ENCODE measurements around the gene SLC22A13. TPM values are rescaled to one million over a fixed set of nuclear protein-coding genes. Genes with fewer than 3 reads are reported as not detected.

The SLC22A13 gene
- total and polyA plus RNA-seq, 4 donors = 0.08 to 0.64 (median 0.20) TPM; not detected in 1

GRCh38 chr3:38264353-38264771 is 1.2 kb upstream of the SLC22A13 start:
- WGBS, 2 donors = 0% methylated on average over 1 of the region's 1 CpG
- Histone ChIP-seq H3K4me1 (ENCODE audit: control insufficient read depth in 5 of 5, insufficient read depth in 5 of 5, low read length in 5 of 5) (peaks cover 0 to 6% (median 0%) of the 10 kb centered on the region in 5 donors), H3K9ac (ENCODE audit: insufficient read depth in 1 of 2, low read length in 2 of 2) (no peak overlapping the region), H3K4me3 (no peak overlapping the region), H3K27ac (ENCODE audit: low read depth in 1 of 2, low read length in 1 of 2) (no peak overlapping the region), H3K9me3 (ENCODE audit: control insufficient read depth in 4 of 4, insufficient read depth in 3 of 4, low read length in 3 of 4) (no peaks in the 10 kb centered on the region), H3K36me3 (ENCODE audit: control insufficient read depth in 4 of 4, insufficient read depth in 4 of 4, low read length in 4 of 4) (no peaks in the 10 kb centered on the region), H3K27me3 (ENCODE audit: control insufficient read depth in 3 of 3, insufficient read depth in 3 of 3, low read length in 2 of 3) (no peaks in the 10 kb centered on the region)
- no peak for TF ChIP-seq CTCF (IDR thresholded peaks at IDR 0.05; ENCODE audit: control extremely low read depth, extremely low read depth)
- DNase-seq = no peak
- no peak for ATAC-seq (ENCODE audit: insufficient read depth, low FRiP score)

GRCh38 chr3:38264779-38265178 is 833 bp upstream of the SLC22A13 start:
- 80 to 100% methylated on average over 1 of the region's 1 CpG for WGBS, 2 donors
- no peak overlapping the region for H3K27ac ChIP-seq (ENCODE audit: low read depth in 1 of 2, low read length in 1 of 2)
- H3K4me3 ChIP-seq = no peak overlapping the region
- H3K9ac ChIP-seq (ENCODE audit: insufficient read depth in 1 of 2, low read length in 2 of 2) = peak overlapping the region in 1 of 2 donors; percentile 6
- TF ChIP-seq CTCF (IDR thresholded peaks at IDR 0.05; ENCODE audit: control extremely low read depth, extremely low read depth) = no peak
- ATAC-seq (ENCODE audit: insufficient read depth, low FRiP score) (no peak), DNase-seq (no peak)
- no peaks in the 10 kb centered on the region for H3K27me3 ChIP-seq (ENCODE audit: control insufficient read depth in 3 of 3, insufficient read depth in 3 of 3, low read length in 2 of 3)
- no peaks in the 10 kb centered on the region for H3K9me3 ChIP-seq (ENCODE audit: control insufficient read depth in 4 of 4, insufficient read depth in 3 of 4, low read length in 3 of 4)
- H3K36me3 ChIP-seq (ENCODE audit: control insufficient read depth in 4 of 4, insufficient read depth in 4 of 4, low read length in 4 of 4) = no peaks in the 10 kb centered on the region
- H3K4me1 ChIP-seq (ENCODE audit: control insufficient read depth in 5 of 5, insufficient read depth in 5 of 5, low read length in 5 of 5) = peaks cover 0 to 6% (median 0%) of the 10 kb centered on the region in 5 donors

- Histone ChIP-seq H3K4me1 (ENCODE audit: control insufficient read depth in 5 of 5, insufficient read depth in 5 of 5, low read length in 5 of 5) (peaks cover 0 to 6% (median 0%) of the 10 kb centered on the region in 5 donors), H3K9ac (ENCODE audit: insufficient read depth in 1 of 2, low read length in 2 of 2) (no peak overlapping the region), H3K36me3 (ENCODE audit: control insufficient read depth in 4 of 4, insufficient read depth in 4 of 4, low read length in 4 of 4) (no peaks in the 10 kb centered on the region), H3K4me3 (no peak overlapping the region), H3K9me3 (ENCODE audit: control insufficient read depth in 4 of 4, insufficient read depth in 3 of 4, low read length in 3 of 4) (no peaks in the 10 kb centered on the region), H3K27me3 (ENCODE audit: control insufficient read depth in 3 of 3, insufficient read depth in 3 of 3, low read length in 2 of 3) (no peaks in the 10 kb centered on the region), H3K27ac (ENCODE audit: low read depth in 1 of 2, low read length in 1 of 2) (no peak overlapping the region)
- no peak for TF ChIP-seq CTCF (IDR thresholded peaks at IDR 0.05; ENCODE audit: control extremely low read depth, extremely low read depth)
- 93 to 95% methylated on average over 1 of the region's 1 CpG for WGBS, 2 donors
- ATAC-seq (ENCODE audit: insufficient read depth, low FRiP score) = no peak
- no peak for DNase-seq
Measured at GRCh38 chr3:38266810-38267209, 1.2 kb downstream of the SLC22A13 start.

- TF ChIP-seq CTCF (IDR thresholded peaks at IDR 0.05; ENCODE audit: control extremely low read depth, extremely low read depth) = no peak
- Histone ChIP-seq H3K9ac (ENCODE audit: insufficient read depth in 1 of 2, low read length in 2 of 2) (no peak overlapping the region), H3K4me3 (no peak overlapping the region), H3K27me3 (ENCODE audit: control insufficient read depth in 3 of 3, insufficient read depth in 3 of 3, low read length in 2 of 3) (no peaks in the 10 kb centered on the region), H3K4me1 (ENCODE audit: control insufficient read depth in 5 of 5, insufficient read depth in 5 of 5, low read length in 5 of 5) (peaks cover 0 to 6% (median 0%) of the 10 kb centered on the region in 5 donors), H3K27ac (ENCODE audit: low read depth in 1 of 2, low read length in 1 of 2) (no peak overlapping the region), H3K9me3 (ENCODE audit: control insufficient read depth in 4 of 4, insufficient read depth in 3 of 4, low read length in 3 of 4) (no peaks in the 10 kb centered on the region), H3K36me3 (ENCODE audit: control insufficient read depth in 4 of 4, insufficient read depth in 4 of 4, low read length in 4 of 4) (no peaks in the 10 kb centered on the region)
- 23 to 50% methylated on average over 2 of the region's 2 CpGs for WGBS, 2 donors
- ATAC-seq (ENCODE audit: insufficient read depth, low FRiP score) = no peak
- no peak for DNase-seq
Measured at GRCh38 chr3:38267662-38268061, 2.0 kb downstream of the SLC22A13 start.
